Left renal pelvis (tissue), 4 donors: ENCODE results near the gene WDPCP. TPM values are rescaled to one million over a fixed set of nuclear protein-coding genes. Genes with fewer than 3 reads are reported as not detected.
"Not testable (repeated sequence)": the region's sequence is repeated elsewhere in the genome, so short reads cannot be mapped to it uniquely, and the experiment has no call there.

Source experiments
- DNase-seq, 4 donors: peaks; one replicate each; pipeline ENCODE4 v3.0.0-alpha.2; 2013; ENCODE audit warnings: low read depth in 4 of 4, low spot score in 3 of 4
- polyA plus RNA-seq, 4 donors: library from polyadenylated mRNA; unstranded; fragments of 120-200 nt; gene quantifications; one replicate each; pipeline ENCODE4 v1.2.1, GENCODE V29; 2013; ENCODE audit not compliant: insufficient read length in 4 of 4

Gene WDPCP
- polyA plus RNA-seq, 4 donors, result 11.1 to 14.3 (median 13.6) TPM

- no peak for DNase-seq
These were observed 2.5 kb upstream of the WDPCP start for GRCh38 chr2:63590626-63591408.

GRCh38 chr2:63589148-63589958 is 1.1 kb upstream of the WDPCP start:
- no peak for DNase-seq

GRCh38 chr2:63587814-63588384 is 378 bp downstream of the WDPCP start:
- no peak for DNase-seq

- no peak for DNase-seq
These were observed 5.4 kb downstream of the WDPCP start for GRCh38 chr2:63582873-63583272.

GRCh38 chr2:63581298-63581961 is 6.8 kb downstream of the WDPCP start:
- no peak for DNase-seq

- DNase-seq, result no peak
These were observed 7.5 kb downstream of the WDPCP start for GRCh38 chr2:63580651-63581297.

- DNase-seq, result no peak
These were observed 9.5 kb downstream of the WDPCP start for GRCh38 chr2:63578767-63579166.

GRCh38 chr2:63576546-63576945 is 11.7 kb downstream of the WDPCP start:
- DNase-seq, result no peak

- not testable (repeated sequence) for DNase-seq
These were observed 14.4 kb downstream of the WDPCP start for GRCh38 chr2:63573726-63574345.

- not testable (repeated sequence) for DNase-seq
These were observed 15.3 kb downstream of the WDPCP start for GRCh38 chr2:63573026-63573425.

- no peak for DNase-seq
These were observed 16.3 kb downstream of the WDPCP start for GRCh38 chr2:63572001-63572400.

GRCh38 chr2:63571291-63571690 is 17.0 kb downstream of the WDPCP start:
- DNase-seq, result no peak

GRCh38 chr2:63569740-63570139 is 18.5 kb downstream of the WDPCP start:
- no peak for DNase-seq

- no peak for DNase-seq
These were observed 25.5 kb downstream of the WDPCP start for GRCh38 chr2:63562751-63563150.

GRCh38 chr2:63558922-63559321 is 29.4 kb downstream of the WDPCP start:
- DNase-seq, result not testable (repeated sequence)

GRCh38 chr2:63557819-63558218 is 30.5 kb downstream of the WDPCP start:
- not testable (repeated sequence) for DNase-seq

GRCh38 chr2:63555931-63556330 is 32.3 kb downstream of the WDPCP start:
- no peak for DNase-seq

GRCh38 chr2:63555299-63555698 is 33.0 kb downstream of the WDPCP start:
- DNase-seq, result no peak

GRCh38 chr2:63553049-63553448 is 35.2 kb downstream of the WDPCP start:
- DNase-seq, result no peak

- DNase-seq, result no peak
These were observed 43.3 kb downstream of the WDPCP start for GRCh38 chr2:63545023-63545422.
